HG02870 (cell line): ENCODE data around the gene GATB.
"Not testable (repeated sequence)": the region's sequence is repeated elsewhere in the genome, so short reads cannot be mapped to it uniquely, and the experiment has no call there.

Experiments
- ATAC-seq: cut with Tn5 transposase; IDR thresholded peaks from one replicate; pipeline ENCODE4 v1.9.1; 2021; ENCODE audit warnings: mild to moderate bottlenecking, moderate library complexity; ENCODE audit not compliant: unreplicated experiment

Gene GATB

DNA sequence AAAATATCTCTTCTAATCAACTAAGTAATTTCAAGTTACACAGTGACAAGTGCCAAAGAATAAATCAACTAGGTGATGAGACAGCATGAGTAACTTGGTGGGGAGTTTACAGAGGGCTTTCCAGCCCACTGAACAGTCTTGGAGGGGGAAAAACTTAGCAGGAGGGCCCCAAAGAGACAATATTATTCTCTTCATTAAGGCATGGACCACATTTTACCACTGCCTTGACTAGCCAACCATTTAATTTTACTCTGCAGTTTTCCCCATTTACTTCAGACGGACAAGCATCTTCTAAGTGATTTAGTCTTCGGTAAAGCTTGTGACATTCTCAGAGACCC lies 25.3 kb upstream of the GATB start:
- ATAC-seq = no peak

DNA sequence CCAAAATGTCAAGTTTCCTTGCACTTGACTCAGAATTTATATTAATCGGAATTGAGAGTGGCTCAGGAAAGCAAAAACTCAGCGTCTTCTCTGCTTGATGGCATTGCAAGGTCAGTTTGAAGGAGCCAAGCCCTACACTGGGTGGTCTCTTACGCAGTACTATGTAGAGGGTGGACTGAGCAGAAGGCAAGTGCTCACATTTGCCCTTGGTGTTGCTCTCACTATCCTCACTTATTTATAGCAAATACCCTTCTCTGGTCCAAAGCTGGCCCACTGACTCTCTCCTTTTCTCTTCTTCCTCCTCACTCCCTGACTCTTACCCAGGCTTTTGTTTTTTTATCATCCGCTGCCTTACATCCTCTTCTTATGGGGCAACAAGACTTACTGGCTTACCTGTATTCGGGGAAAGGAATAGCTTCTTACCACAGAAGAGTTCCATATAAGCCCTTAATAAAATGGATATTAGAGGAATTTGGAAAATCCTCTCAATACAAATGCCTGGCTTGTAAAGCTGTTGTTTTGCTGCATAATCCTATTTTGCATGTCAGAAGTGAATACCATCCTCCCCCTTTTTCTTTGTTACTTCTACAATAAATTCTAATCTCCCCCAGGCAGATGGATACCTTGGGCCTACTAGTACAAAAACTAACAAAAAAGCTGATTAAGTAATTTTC lies 24.8 kb upstream of the GATB start:
- no peak for ATAC-seq

DNA sequence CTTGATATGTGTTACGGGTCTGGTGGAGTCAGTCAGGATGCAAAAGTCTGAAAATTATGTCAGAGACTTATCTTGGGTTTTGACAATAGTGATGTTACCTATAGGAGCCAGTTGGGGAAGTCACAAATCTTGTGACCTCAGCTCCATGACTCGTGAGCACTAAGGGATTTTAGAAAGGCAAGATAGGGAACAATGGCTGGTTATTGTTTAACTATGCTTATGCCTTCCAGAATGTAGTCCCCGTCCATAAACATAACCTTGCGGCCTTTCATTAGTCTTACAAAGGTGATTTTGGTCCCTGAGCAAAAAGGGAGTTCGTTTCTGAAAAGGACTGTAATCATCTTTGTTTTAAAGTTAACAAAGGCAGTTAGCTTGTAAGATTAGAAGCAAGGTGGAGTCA lies 23.9 kb upstream of the GATB start:
- ATAC-seq = no peak

DNA sequence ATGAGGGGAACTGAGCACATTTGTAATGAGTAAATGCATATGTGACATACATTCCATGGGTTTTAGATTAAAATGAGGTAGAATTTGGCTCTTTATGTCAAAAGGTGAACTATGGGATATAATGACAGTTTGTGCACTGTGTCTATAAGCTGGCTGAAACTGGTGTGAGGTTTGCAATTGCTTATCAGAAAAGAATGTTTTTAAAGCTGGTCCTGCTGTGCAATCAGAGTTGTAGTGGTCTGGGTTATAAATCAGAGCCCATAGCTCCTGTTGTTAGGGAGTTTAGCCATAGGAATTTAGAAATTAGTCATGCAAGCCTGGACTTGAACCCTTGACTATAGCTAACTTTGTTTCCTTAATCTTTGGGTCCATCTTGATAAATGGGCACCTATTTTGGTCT lies 23.1 kb upstream of the GATB start:
- ATAC-seq = no peak

DNA sequence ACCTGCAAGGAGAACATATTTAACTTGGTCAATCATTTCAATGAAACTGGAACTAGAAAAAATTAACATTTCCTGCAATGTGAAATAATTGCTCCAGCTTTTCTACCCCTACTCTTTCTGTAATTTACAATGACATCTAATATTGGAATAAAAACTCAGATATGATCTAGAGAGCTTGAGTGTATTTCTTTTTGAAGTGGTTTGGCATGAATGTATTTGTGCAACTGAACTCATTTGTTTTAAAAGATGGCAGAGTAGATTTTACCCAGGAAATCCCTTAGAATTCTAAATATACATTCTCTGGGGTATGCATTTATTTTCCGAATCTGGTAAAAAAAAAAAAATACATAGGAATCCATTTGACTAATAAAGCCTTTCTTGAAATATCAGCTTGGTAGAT lies 21.5 kb upstream of the GATB start:
- ATAC-seq = no peak

DNA sequence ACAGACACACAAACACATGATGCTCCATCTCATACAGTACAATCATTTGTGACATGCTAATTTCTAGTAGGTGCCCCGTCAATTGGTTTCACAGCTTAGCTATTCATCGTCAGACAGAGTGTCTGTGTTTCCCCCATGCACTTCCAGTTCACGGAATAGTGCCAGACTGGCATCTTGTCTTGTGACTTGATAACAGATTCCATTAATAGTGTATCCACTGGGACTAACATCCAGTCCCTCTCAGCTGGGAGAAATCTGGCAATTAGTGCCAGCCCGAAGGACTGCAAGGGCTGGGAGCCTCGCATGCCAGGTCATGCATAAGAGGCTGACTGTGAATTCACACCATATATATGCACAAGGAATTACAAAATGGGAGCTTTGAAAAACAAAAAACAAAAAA lies 20.2 kb upstream of the GATB start:
- no peak for ATAC-seq

DNA sequence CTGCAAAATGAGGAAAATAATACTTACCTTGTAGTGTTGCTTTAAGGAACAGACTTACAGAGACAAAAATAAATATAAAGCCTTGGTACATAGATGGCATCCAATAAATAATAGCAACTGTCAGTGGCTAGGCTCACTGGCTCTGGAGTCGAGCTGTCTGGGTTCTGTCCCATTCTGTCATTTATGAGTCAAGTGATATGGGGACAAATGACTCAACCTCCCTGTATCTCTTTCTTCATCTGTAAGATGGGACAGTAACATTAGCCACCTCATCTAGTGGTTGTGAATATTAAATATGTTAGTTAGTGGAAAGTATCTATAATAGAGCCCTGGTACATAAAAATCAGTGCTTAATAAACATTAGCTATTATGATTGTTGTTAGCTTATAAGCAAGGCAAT lies 16.7 kb upstream of the GATB start:
- ATAC-seq = no peak

DNA sequence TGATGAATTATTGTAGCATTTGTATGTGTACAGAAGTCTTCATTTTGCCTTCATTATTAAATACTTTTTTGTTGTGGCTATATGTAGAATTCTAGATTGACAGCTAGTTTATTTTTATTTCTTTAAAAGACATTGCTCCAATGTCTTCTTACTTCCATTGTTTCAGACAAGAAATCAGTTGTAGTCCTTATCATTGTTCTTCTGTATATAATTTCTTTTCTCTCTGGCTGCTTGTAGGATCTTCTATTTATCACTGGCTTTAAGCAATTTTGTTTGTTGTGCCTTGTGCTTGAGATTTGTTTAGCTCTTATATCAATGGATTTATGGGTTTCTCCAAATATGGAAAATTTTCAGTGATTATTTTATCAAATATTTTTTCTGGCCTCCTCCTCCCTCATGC lies 13.5 kb upstream of the GATB start:
- ATAC-seq = no peak

DNA sequence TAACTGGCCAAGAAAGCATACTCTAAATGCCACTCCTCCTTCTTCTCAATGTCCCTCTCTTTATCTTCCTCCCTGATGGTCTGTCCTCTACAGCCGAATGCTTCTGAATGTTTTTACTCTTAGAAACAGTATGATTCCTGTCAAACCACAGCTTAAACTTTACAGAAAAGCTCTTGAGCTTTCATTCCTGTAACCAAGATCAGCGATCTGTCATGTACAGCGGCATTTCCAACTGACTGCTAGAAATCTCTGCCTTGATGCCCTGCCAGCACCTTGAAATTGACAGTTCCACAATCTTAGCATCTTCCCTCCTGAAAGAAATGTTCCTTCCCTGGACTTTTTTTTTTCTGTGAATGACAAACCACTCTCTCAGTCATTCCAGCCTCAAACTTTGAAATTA lies 11.5 kb upstream of the GATB start:
- ATAC-seq = no peak

DNA sequence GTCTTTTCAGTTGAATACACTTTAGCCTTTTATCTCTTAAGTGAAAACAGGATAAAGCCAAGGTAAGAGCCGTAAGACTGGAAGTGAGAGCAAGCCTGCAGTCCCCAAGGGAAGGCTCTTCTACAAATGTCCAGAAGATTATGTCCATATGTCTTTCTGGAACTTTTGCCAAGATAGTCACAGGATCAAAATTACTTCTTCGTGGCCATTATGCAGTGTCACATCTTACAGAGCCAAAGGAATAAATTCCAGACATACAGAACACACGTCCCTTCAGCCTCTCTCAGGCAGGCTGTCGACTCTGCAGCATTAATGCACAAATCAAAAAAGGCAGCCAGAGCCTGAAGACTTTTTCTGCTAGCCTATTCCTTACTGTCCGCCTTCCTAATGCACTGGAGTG lies 10.9 kb upstream of the GATB start:
- no peak for ATAC-seq

DNA sequence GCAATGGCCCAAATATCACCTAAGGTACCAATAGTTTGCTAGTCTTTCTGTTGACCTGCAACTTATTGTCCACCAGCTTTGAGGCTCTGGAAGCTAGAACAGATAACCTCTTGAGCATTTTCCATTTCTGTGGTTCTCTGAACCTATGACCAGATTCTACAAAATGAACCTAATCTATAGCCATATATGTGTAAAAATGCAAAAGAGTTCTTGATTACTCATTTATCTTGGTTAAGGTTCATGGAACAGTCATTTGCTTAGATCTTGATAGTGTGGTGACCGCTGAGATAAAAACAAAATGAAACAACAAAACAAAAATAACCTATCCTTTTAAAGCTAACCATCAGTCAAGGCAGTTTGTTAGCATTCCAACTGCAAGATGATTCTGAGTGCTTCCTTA lies 9.3 kb upstream of the GATB start:
- no peak for ATAC-seq

DNA sequence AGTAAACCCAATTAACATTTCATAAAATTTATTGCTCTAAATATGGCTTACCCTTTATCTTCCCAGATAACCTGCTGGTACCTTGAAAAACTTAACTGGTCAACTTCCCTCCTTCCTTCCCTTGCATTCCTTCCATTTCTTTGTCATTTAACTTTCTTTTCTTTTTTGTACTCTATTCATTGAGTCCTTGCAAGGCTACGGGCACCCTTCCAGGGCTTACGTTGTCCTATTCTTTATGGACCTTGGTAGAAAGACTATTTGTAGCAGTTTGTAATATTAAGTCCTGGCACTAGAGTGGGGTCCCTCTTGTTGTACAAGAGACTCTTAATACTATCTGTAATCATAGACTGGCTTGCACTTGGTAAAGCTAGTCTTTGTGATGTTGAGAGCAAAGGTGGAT lies 8.0 kb upstream of the GATB start:
- no peak for ATAC-seq

DNA sequence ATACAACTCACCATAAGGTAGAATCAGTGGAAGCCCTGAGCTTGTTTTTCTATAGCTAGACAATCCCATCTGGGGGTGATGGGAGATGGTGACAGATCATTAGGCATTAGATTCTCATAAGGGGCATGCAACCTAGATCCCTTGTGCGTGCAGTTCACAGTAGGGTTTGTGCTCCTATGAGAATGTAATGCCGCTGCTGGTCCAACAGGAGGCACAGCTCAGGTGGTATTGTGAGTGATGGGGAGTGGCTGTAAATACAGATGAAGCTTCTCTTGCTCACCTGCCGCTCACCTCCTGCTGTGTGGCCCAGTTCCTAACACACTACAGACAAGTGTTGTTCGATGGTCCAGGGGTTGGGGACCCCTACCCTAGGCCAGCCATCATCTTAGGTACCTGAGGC lies 5.9 kb upstream of the GATB start:
- no peak for ATAC-seq

DNA sequence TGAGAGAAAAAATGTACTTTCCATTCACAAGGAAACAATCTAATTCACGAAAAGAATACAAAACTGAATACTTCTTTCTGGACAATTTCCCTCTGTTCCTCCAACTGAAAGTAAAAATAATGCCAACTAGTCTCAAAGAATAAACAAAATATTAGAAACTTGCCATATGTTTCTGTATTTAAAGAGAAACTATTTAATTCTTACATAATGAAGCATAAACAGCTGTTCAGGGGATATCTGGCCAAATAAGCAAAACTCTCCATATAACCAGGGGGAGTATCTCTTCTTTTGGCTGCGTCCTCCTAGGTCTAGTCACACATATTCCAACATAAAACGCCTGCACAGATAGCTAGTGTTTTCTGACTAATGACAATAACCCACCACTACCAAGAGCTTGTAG lies 805 bp downstream of the GATB start:
- no peak for ATAC-seq

DNA sequence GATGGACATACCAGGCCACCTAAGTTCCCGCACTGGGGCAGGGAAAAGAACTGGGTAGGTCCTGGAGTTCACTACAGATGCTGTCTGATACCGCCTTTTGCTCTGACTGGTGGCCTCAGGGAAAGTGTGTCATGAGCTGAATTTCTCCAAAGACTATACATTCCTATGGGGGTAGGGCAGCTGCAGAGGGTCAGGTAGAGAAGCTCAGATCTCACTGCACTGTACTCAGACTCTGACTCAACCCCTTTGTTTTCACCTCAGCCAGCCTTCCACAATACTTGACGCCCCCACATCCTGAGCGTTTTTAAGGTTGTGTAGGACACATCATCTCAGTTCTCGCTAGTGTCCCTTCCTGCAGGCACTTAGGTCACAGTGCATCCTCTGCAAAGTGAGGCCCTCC lies 7.8 kb downstream of the GATB start:
- no peak for ATAC-seq

DNA sequence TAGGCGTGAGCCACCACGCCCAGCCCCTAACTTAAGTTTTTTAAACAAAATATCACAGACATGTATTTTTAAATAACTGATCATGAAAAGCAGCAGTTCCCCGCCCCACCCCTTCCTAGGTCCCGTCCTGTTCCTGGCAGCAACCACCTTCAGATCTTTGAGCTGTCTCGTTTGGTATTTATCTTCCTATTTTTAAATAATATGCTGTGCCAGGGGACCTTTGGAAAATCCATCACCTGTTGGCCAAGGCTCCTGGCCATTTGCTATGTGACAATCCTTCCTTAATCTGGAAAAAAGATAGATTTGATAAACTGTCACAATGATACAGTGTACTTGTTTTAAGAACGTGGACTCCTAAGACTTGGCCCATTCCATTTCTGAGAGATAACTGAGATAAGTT lies 10.7 kb downstream of the GATB start:
- ATAC-seq = no peak

DNA sequence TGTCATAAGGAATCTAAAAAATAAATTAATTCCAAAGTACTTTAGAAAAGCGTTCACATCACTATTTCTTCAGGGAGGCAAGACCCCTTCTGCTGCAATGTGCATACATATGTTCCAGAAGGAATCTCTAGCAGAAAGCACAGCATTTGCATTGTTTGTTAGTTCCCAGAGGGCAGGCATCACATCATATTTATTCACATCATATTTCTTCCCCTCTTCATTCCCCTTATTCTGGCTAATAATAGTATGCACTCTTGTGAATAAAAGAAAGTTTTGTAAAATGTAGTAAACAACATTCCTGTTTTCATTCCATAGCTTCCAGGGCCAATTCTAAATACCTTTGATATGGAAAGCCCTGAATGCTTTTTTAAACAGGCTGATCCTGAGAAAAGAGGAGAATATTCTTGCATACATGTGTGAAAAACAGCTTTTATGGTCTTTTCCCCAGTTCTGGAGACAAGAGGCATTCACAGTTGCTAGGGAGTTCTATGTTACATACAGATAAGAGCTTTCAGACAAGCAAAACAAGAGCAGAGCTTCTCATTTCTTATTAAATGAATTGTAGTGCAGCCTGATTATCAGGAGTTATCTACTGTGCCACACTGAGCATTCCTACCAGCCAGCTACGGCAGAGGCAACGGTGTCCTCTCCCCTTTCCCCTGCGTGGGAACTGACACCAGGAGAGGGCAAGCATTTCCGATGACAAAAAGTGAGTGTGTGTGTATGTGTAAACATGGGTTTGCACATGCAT lies 15.2 kb downstream of the GATB start:
- ATAC-seq = no peak

DNA sequence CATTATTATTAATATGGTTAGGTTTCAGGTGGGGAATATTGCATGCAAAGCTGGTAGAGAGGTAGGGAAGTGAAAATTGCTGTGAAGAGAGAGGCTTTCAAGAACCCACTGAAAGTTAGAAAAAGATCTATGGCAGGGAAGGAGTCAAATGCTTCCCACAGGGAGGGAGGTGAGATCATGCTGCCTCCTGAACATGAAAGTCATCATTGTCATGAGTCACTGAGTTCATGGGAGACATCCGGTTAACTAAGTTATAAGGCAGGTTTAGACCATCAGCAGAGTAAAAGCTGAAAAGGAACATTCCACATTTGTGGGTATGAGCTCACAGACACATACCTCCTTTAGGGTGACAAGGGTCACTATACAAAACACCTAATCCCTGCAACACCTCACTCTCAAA lies 16.2 kb downstream of the GATB start:
- peak; percentile 49 for ATAC-seq

DNA sequence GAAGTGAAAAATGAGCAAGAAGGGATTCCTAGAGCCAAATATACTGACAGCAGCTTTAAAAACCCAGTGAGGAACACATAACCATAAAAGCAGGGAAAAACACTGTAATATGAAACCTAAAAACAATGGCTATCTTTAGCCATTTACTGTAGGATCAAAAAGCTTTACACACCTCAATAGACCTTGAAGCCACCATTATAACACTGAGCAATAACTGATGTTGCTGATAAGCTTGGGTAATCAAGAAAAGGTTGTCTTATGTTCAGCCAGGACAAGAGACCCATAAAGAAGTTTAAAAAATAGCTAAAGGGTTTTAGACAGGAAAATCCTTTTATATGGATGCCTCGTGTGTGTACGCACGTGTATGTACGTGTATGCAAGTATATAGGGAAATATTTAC lies 16.9 kb downstream of the GATB start:
- no peak for ATAC-seq

DNA sequence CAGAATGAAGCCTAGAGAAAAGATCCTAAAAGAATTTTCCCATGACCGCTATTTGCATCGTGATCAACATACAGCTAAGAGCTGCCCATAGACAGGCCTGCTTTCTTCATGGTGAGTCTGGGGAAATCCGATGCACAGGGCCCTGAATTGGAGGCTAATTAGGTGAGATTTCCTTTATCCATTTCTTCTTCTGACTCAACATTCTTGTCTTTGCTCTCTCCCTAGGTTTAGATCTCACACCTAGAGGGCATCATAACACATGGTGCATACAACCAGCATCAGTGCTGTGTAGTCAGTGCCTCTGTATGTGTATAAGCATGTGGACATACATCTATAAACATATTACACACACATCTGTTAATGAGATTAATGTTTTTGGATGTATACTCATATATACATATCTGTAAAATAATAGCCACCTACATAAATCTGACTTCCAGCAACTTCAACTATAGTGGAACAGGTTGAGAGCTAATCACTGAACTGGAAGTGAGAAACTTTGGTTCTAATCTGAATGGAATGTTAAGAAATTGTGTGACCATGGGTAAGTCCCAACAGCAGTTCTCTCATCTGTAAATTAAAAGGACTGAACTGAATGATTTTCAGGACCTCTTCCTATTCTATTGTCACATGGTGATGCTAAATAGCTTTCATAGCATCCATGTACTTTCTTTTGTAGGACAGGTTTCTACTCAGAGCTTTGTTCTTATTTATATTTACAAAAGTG lies 17.5 kb downstream of the GATB start:
- ATAC-seq = peak; percentile 45

DNA sequence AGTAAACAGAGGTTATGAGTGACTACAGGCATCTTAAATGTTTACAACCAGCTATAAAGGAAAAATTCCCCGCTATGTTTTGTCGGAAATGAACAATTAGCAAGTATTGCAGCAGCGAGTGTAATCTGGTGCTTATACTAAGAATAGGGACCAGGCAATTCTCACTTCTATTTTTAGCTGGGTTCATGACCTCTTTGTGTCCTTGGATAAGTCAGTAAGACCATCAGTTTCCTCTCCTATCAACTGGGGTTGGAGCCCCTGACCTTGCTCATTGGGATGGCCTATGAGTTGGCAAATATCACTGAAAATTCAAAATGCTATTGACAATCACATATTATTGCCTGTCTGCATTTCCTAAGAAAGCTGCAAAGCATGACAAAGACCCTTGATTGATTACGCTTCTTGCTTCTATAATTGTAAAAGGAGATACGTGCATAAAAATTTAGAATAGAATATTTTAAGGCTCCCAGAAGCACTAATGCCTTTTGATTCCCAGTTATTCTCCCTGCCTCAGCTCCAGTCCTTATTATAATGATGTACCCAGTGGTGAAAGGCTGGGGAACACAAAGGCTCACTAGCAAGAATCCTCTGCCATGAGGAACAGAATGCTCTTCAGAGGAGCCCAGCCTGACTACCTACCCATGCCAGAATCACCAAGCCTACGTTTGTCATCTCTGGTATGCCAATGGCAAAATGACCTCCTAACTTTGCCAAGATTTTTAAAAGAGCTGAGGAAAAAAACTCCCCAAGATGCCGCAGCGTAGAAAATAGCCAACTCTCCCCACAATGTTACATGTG lies 21.9 kb downstream of the GATB start:
- no peak for ATAC-seq

DNA sequence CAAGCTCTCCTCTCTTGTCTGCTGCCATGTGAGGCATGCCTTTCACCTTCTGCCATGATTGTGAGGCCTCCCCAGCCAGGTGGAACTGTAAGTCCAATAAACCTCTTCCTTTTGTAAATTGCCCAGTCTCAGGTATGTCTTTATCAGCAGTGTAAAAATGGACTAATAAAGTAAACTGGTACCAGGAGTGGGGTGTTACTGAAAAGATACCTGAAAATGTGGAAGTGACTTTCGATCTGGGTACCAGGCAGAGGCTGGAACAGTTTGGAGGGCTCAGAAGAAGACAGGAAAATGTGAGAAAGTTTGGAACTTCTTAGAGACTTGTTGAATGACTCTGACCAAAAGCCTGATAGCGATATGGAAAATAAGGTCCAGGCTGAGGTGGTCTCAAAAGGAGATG lies 24.0 kb downstream of the GATB start:
- ATAC-seq = not testable (repeated sequence)
